ENCODE results near the gene UHMK1.

- no peak for TF ChIP-seq CTCF (IDR thresholded peaks at IDR 0.05)
- TF ChIP-seq POLR2AphosphoS5 (IDR thresholded peaks at IDR 0.05; ENCODE audit: low read depth, low read length) = no peak
- TF ChIP-seq TCF7L2 (IDR thresholded peaks at IDR 0.05; ENCODE audit: low read depth, low read length) = no peak
- TF ChIP-seq SIN3A (IDR thresholded peaks at IDR 0.05; ENCODE audit: borderline replicate concordance, insufficient read depth, low read depth, low read length) = no peak
These were observed 10.4 kb upstream of the UHMK1 start for GRCh38 chr1:162487241-162487640.

All from Panc1 (cell line).